ENCODE measurements around the gene MAML2.

MAML2 gene

DNA sequence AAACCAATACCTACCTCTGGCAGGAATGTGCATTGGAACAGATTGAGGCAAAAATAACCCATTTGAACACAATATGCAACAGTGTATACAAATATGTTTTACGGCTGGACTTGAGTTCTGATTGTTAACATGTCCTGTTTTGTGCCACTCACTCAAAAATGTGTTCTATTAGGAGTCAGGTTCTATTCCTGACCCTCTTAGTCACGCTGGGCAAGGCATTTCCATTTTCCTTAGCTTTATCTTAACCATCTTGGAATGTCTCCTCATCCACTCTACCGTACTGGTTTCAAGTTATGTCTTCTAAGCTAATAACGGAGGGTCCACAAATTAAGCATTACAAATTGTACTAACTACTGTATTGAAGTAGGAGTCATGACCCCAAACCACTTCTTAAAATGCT lies 78.6 kb downstream of the MAML2 start:
- no peak for DNase-seq (ENCODE audit: low read depth)

DNA sequence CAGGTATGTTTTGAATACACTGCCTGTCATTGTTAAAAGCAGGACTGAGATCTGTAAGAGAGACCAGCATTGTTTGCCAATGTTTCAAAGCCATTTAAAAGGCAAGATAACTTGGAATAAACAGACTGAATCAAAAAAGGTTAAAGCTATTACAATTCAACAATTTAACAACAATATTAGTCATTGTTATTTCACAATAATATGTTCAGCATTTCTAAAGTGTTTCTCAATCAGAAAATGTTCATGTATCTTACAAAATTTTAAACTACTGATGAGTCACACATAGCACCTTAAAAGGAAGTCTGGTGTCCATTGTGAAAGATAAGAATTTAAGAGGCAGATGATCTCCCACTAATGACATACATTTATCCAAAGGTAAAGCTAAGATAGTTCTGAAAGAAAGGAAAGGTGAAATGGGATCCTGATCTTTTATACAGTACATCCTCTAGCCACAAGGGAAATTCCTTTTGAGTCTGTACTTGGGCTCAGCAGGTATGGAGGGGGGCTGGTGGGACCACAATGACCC lies 79.7 kb downstream of the MAML2 start:
- no peak for DNase-seq (ENCODE audit: low read depth)
- H3K4me3 ChIP-seq (ENCODE audit: low read length), result no peak overlapping the region
- TF ChIP-seq, protein P1, sequence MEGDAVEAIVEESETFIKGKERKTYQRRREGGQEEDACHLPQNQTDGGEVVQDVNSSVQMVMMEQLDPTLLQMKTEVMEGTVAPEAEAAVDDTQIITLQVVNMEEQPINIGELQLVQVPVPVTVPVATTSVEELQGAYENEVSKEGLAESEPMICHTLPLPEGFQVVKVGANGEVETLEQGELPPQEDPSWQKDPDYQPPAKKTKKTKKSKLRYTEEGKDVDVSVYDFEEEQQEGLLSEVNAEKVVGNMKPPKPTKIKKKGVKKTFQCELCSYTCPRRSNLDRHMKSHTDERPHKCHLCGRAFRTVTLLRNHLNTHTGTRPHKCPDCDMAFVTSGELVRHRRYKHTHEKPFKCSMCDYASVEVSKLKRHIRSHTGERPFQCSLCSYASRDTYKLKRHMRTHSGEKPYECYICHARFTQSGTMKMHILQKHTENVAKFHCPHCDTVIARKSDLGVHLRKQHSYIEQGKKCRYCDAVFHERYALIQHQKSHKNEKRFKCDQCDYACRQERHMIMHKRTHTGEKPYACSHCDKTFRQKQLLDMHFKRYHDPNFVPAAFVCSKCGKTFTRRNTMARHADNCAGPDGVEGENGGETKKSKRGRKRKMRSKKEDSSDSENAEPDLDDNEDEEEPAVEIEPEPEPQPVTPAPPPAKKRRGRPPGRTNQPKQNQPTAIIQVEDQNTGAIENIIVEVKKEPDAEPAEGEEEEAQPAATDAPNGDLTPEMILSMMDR (conservative IDR thresholded peaks at IDR 0.05; ENCODE audit: low read depth, low read length), result no peak

More for the DNA sequence above, 78.6 kb downstream of the MAML2 start:
- TF ChIP-seq, protein P1 (conservative IDR thresholded peaks at IDR 0.05; ENCODE audit: low read depth, low read length), result no peak
- H3K4me3 ChIP-seq (ENCODE audit: low read length), result no peak overlapping the region

- H3K4me3 ChIP-seq (ENCODE audit: low read length), result no peak overlapping the region
- no peak for DNase-seq (ENCODE audit: low read depth)
- TF ChIP-seq, protein P1 (conservative IDR thresholded peaks at IDR 0.05; ENCODE audit: low read depth, low read length), result no peak
Observed at GRCh38 chr11:96260532-96260931, 82.5 kb downstream of the MAML2 start.

GRCh38 chr11:96260067-96260511 lies 82.9 kb downstream of the MAML2 start:
- no peak overlapping the region for H3K4me3 ChIP-seq (ENCODE audit: low read length)
- TF ChIP-seq, protein P1 (conservative IDR thresholded peaks at IDR 0.05; ENCODE audit: low read depth, low read length), result no peak
- DNase-seq (ENCODE audit: low read depth), result no peak

GRCh38 chr11:96259134-96259830 lies 83.7 kb downstream of the MAML2 start:
- H3K4me3 ChIP-seq (ENCODE audit: low read length), result no peak overlapping the region
- TF ChIP-seq, protein P1 (conservative IDR thresholded peaks at IDR 0.05; ENCODE audit: low read depth, low read length), result no peak
- DNase-seq (ENCODE audit: low read depth), result no peak

DNA sequence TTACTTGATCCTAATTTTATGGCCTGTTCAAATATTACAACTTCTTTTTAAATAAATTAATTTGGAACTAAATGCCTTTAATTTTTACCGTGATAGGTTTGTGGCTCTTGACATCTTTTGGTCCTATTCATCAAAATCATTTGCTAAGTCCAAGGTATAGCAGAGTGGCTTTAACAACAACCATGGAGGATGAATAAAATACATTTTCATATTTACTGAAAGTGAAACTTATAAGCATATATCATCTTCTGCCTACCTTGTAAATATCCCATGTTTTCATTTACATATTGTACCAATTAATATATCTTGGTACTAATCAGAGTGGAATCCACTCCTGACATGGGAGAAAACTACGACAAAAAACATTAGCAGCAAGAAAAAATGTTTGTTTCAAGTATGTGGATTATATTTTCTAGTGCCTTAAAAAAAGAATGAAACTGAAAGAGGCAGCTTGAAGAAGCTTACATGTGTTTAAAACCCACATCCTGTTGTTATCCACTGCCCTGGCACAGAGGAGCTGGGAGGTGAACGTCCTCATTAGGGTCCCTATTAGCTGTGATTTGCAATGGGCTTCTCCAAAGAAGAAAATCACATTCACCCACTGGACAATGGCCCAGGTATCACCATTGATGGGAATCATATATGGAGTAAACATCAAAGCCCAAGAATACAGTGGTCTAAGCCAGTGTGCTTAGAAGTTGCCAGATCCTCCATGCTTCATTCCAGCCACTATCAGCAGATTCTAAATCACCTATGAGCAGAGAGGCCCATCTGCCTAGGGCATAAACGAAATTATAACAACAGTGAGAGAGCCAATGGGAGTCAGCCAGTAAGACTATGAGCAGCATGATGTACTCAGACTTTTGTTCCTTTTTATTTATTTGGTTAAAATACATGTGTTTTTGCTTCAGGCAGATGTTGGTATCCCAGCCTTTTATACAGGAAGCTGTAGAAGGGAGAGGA lies 84.7 kb downstream of the MAML2 start:
- TF ChIP-seq, protein P1 (conservative IDR thresholded peaks at IDR 0.05; ENCODE audit: low read depth, low read length), result no peak
- no peak for DNase-seq (ENCODE audit: low read depth)
- H3K4me3 ChIP-seq (ENCODE audit: low read length), result no peak overlapping the region
